SK-N-SH treated with all-trans-retinoic acid at 6 μM for 48 hours (cell line): ENCODE results near the gene TPBGL.

Experiments
- ATAC-seq: fragments of 200-7000 bp; cut with Tn5 transposase; 3 replicates; pipeline ENCODE4 v1.9.1; 2020; ENCODE audit warnings: mild to moderate bottlenecking, moderate library complexity
- ARNTL ChIP-seq: fragments of 450-650 bp; formaldehyde crosslinking; IDR thresholded peaks from 2 replicates; pipeline ENCODE4 v1.5.0; 2020; ENCODE audit warnings: low read depth, mild to moderate bottlenecking, moderate library complexity, borderline replicate concordance
- CSDC2 ChIP-seq: fragments of 250-450 bp; sonication (Bioruptor Pico); IDR thresholded peaks from 2 replicates; pipeline ENCODE4 v1.5.0; 2020; ENCODE audit warnings: mild to moderate bottlenecking, moderate library complexity
- ESRRG ChIP-seq: fragments of 250-450 bp; sonication (Bioruptor Pico); IDR thresholded peaks from 2 replicates; pipeline ENCODE4 v1.6.1; 2021; ENCODE audit warnings: mild to moderate bottlenecking
- GLIS3 ChIP-seq: fragments of 250-450 bp; sonication (Bioruptor Pico); IDR thresholded peaks from 2 replicates; pipeline ENCODE4 v1.5.0; 2020; ENCODE audit warnings: mild to moderate bottlenecking, moderate library complexity
- ISL1 ChIP-seq: fragments of 250-450 bp; sonication (Bioruptor Pico); IDR thresholded peaks from 2 replicates; pipeline ENCODE4 v2.1.2; 2022; ENCODE audit warnings: mild to moderate bottlenecking, moderate library complexity
- OSR1 ChIP-seq: fragments of 250-450 bp; sonication (Bioruptor Pico); IDR thresholded peaks from 2 replicates; pipeline ENCODE4 v1.8.0; 2022; ENCODE audit warnings: moderate library complexity, mild to moderate bottlenecking, inconsistent platforms
- POU6F1 ChIP-seq: fragments of 250-450 bp; sonication (Bioruptor Pico); IDR thresholded peaks from 2 replicates; pipeline ENCODE4 v1.8.0; 2021; ENCODE audit warnings: low read depth, mild to moderate bottlenecking, moderate library complexity, borderline replicate concordance
- PPARA ChIP-seq: fragments of 250-450 bp; sonication (Bioruptor Pico); IDR thresholded peaks from 2 replicates; pipeline ENCODE4 v1.5.0; 2020; ENCODE audit warnings: mild to moderate bottlenecking, borderline replicate concordance
- RARB ChIP-seq: fragments of 250-450 bp; sonication (Bioruptor Pico); IDR thresholded peaks from 2 replicates; pipeline ENCODE4 v1.8.0; 2021; ENCODE audit warnings: mild to moderate bottlenecking, moderate library complexity
- SNAI2 ChIP-seq: fragments of 250-450 bp; sonication (Bioruptor Pico); IDR thresholded peaks from 2 replicates; pipeline ENCODE4 v1.5.0; 2020; ENCODE audit warnings: mild to moderate bottlenecking, moderate library complexity
- TCF4 ChIP-seq: fragments of 250-450 bp; sonication (Bioruptor Pico); IDR thresholded peaks from 2 replicates; pipeline ENCODE4 v1.8.0; 2021; ENCODE audit warnings: mild to moderate bottlenecking, moderate library complexity, borderline replicate concordance
- TOX ChIP-seq: fragments of 250-450 bp; sonication (Bioruptor Pico); IDR thresholded peaks from 2 replicates; pipeline ENCODE4 v1.8.0; 2021; ENCODE audit warnings: mild to moderate bottlenecking, moderate library complexity, borderline replicate concordance
- TSHZ2 ChIP-seq: fragments of 250-450 bp; sonication (Bioruptor Pico); IDR thresholded peaks from 2 replicates; pipeline ENCODE4 v1.5.0; 2020; ENCODE audit warnings: mild to moderate bottlenecking, moderate library complexity
- ZC3H10 ChIP-seq: fragments of 250-450 bp; sonication (Bioruptor Pico); IDR thresholded peaks from 2 replicates; pipeline ENCODE4 v1.5.1; 2021; ENCODE audit warnings: mild to moderate bottlenecking, moderate library complexity
- ZFP3 ChIP-seq: fragments of 250-450 bp; sonication (Bioruptor Pico); IDR thresholded peaks from 2 replicates; pipeline ENCODE4 v1.5.0; 2020; ENCODE audit warnings: mild to moderate bottlenecking, moderate library complexity
- ZFP30 ChIP-seq: fragments of 450-650 bp; formaldehyde crosslinking; IDR thresholded peaks from 2 replicates; pipeline ENCODE4 v1.5.0; 2022; ENCODE audit warnings: mild to moderate bottlenecking, moderate library complexity
- ZNF565 ChIP-seq: fragments of 450-650 bp; formaldehyde crosslinking; conservative IDR thresholded peaks from 2 replicates; pipeline ENCODE4 v1.5.0; 2020; ENCODE audit warnings: low read depth, mild to moderate bottlenecking, moderate library complexity
- ZNF70 ChIP-seq: fragments of 450-650 bp; formaldehyde crosslinking; IDR thresholded peaks from 2 replicates; pipeline ENCODE4 v1.5.0; 2020; ENCODE audit warnings: mild to moderate bottlenecking, moderate library complexity
- ZNF8 ChIP-seq: fragments of 450-650 bp; formaldehyde crosslinking; IDR thresholded peaks from 2 replicates; pipeline ENCODE4 v1.5.0; 2020; ENCODE audit warnings: mild to moderate bottlenecking, moderate library complexity
- TF ChIP-seq, protein P1 (sequence below): fragments of 250-450 bp; sonication (Bioruptor Pico); IDR thresholded peaks from 2 replicates; pipeline ENCODE4 v1.8.0; 2020; ENCODE audit warnings: mild to moderate bottlenecking, moderate library complexity, borderline replicate concordance
- TF ChIP-seq, protein P2 (sequence below): fragments of 250-450 bp; sonication (Bioruptor Pico); IDR thresholded peaks from 2 replicates; pipeline ENCODE4 v1.5.1; 2020; ENCODE audit warnings: low read depth, mild to moderate bottlenecking, moderate library complexity

TPBGL gene

GRCh38 chr11:75279273-75279672, 38.7 kb downstream of the TPBGL start (continued):
- no peak for TF ChIP-seq PPARA (CRISPR knock-in tag)
- no peak for TF ChIP-seq ISL1 (CRISPR knock-in tag)
- no peak for TF ChIP-seq ZFP30 (CRISPR knock-in tag)
- TF ChIP-seq ZC3H10 (CRISPR knock-in tag): no peak
- TF ChIP-seq RARB (CRISPR knock-in tag): no peak
- TF ChIP-seq ZNF8 (CRISPR knock-in tag): no peak

DNA sequence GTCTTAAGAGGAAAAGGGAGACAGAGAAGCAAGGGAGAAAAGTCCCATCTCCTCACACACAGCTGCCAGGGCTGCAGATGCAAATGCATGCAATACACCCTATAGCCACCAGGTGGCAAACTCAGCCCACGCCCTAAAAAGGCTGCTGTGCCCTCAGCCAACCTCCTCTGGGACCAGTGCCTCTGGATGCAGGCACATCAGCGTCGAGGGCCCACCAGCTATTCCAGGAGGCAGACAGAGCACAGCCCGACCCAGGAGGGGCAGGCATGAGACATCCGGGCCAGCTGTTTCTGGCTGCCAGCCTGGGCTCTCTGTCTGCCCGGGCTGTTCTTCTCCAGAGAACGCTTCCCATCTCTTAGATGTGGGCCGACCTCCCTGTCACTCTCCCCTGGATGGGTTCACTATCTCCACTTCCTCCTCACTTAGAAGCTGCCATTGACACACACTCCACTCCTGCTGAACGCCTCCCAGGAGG, 39.7 kb downstream of the TPBGL start:
- peak; percentile 95 for ATAC-seq
- TF ChIP-seq ZC3H10 (CRISPR knock-in tag) (no peak), SNAI2 (no peak), ZFP3 (CRISPR knock-in tag) (no peak), OSR1 (CRISPR knock-in tag) (no peak), RARB (CRISPR knock-in tag) (no peak), TSHZ2 (no peak), ZNF565 (CRISPR knock-in tag) (no peak), CSDC2 (CRISPR knock-in tag) (no peak), GLIS3 (CRISPR knock-in tag) (no peak), ZNF8 (CRISPR knock-in tag) (no peak), ZNF70 (CRISPR knock-in tag) (no peak)

GRCh38 chr11:75280770-75281468, 40.3 kb downstream of the TPBGL start:
- ATAC-seq: no peak
- TF ChIP-seq ZC3H10 (CRISPR knock-in tag) (no peak), POU6F1 (no peak), ZFP3 (CRISPR knock-in tag) (no peak), ZNF8 (CRISPR knock-in tag) (no peak), ARNTL (CRISPR knock-in tag) (no peak), OSR1 (CRISPR knock-in tag) (no peak), GLIS3 (CRISPR knock-in tag) (no peak), SNAI2 (no peak), PPARA (CRISPR knock-in tag) (no peak), TCF4 (no peak), ISL1 (CRISPR knock-in tag) (no peak), ESRRG (CRISPR knock-in tag) (no peak), TOX (no peak), CSDC2 (CRISPR knock-in tag) (no peak), ZFP30 (CRISPR knock-in tag) (no peak), TSHZ2 (no peak)
- TF ChIP-seq, protein P1, sequence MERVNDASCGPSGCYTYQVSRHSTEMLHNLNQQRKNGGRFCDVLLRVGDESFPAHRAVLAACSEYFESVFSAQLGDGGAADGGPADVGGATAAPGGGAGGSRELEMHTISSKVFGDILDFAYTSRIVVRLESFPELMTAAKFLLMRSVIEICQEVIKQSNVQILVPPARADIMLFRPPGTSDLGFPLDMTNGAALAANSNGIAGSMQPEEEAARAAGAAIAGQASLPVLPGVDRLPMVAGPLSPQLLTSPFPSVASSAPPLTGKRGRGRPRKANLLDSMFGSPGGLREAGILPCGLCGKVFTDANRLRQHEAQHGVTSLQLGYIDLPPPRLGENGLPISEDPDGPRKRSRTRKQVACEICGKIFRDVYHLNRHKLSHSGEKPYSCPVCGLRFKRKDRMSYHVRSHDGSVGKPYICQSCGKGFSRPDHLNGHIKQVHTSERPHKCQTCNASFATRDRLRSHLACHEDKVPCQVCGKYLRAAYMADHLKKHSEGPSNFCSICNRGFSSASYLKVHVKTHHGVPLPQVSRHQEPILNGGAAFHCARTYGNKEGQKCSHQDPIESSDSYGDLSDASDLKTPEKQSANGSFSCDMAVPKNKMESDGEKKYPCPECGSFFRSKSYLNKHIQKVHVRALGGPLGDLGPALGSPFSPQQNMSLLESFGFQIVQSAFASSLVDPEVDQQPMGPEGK (CRISPR knock-in tag): no peak
- TF ChIP-seq, protein P2, sequence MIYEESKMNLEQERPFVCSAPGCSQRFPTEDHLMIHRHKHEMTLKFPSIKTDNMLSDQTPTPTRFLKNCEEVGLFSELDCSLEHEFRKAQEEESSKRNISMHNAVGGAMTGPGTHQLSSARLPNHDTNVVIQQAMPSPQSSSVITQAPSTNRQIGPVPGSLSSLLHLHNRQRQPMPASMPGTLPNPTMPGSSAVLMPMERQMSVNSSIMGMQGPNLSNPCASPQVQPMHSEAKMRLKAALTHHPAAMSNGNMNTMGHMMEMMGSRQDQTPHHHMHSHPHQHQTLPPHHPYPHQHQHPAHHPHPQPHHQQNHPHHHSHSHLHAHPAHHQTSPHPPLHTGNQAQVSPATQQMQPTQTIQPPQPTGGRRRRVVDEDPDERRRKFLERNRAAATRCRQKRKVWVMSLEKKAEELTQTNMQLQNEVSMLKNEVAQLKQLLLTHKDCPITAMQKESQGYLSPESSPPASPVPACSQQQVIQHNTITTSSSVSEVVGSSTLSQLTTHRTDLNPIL (CRISPR knock-in tag): no peak
